GF-D8 (cell line): ENCODE data around the gene CST7.

Source experiments
- DNase-seq: peaks from one replicate; lab custom pipeline; 2025; lab: John Stamatoyannopoulos, UW

Gene CST7

DNA sequence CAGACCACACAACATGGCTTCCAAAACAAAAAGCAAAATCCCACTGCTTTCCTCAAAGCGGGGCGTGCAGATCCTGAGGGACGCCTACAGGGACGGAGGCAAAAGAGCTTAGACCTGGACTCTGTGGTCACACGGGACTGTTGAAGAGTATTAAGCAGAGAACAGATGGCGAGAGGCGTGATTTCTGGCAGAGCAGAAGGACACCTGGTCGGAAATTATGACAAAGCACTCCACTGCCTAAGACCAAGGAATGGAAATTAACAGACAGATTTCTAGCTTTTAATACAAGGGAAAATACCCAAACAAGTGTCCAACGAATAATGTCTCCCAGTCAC, 15.4 kb downstream of the CST7 start:
- no peak for DNase-seq

DNA sequence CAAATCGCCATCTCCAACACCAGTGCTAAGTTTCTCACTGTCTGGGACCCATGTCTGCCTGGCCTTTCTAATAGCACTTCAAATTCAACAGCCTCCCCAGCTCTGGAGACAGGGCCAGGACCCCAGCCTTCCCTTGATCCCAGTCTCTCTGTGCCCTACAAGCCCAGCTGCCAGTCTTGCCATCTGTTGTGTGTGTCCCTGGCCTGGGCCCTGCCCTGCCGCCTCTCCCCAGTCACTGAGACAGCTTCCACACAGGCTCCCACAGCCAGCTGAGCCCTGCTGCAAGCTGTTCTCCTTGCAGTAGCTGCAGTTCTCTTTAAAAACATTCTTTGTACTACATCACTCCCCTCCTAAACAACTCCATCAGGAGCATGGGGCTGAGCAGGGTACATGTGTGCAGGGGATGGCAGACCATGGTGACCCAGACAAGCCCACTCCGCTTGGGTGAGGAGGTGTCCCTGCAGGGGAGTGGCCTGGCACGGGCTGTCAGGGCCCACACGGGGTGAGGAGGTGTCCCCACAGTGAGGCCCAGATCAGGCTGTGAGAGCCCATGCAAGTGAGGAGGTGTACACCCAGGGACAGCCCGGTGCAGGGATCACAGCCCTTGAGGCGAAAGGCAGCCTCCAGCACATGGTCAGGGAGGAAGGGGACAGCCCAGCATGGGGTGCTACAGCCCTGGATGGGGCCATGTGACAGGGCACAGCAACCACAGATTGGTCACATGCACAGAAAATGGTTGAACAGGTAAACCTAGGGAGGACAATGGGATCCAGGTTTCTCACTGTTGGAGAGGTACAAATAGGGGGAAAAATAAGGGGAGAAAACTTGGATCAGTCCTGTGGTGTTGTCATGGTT, 16.2 kb downstream of the CST7 start:
- no peak for DNase-seq

DNA sequence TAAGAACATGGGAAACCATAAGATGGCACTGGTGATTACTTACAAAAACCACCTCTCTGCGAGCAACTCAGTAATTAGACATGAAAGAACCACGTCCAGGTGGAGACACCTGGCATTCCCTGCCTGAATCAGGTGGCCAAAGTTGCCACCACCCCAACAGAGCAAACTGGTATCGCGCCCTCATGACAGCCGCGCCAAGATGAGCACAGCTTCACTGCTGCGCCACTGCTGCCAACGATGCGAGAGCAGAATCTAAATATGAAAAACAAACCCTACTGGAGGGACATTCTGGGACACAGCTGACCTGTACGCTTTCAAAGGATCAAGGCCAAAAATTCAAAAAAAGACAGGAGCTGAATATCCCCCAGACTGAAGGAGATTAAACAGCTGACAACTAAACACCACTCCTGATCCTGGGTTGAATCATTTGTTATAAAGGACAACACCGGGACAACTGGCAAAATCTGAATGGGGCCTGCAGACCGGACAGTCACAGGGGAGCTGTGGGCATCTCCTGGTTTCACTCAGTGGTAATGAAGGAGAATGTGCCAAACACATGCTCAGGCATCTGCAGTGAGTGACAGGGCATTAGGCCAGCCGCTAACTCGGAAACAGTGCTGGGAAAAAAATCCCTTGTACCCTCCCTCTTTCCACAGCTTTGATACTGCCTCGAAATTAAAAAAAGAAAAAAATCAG, 17.4 kb downstream of the CST7 start:
- DNase-seq = no peak

DNA sequence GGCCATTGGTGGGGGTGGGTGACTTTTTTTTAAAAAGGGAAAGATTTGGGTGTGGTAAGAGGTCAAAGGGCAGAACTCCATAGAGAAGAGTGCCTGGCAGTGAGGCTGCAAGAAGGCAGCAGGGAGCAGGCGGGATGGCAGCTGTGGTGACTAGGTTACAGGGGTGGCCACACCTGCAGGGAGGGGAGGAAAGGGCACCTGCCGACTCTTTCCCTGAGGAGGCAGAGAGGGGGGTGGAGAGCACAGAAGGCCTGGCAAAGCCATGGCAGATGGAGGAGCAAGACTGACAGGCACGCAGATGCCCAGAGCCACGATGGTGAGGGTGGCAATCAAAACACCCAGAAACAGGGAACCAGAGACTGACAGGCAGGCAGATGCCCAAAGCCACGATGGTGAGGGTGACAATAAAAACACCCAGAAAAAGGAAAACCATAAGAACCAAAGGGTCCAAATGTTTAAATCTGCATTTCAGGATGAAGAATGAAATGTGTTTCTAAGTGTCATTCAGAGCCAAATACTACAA, 19.3 kb downstream of the CST7 start:
- DNase-seq = no peak

DNA sequence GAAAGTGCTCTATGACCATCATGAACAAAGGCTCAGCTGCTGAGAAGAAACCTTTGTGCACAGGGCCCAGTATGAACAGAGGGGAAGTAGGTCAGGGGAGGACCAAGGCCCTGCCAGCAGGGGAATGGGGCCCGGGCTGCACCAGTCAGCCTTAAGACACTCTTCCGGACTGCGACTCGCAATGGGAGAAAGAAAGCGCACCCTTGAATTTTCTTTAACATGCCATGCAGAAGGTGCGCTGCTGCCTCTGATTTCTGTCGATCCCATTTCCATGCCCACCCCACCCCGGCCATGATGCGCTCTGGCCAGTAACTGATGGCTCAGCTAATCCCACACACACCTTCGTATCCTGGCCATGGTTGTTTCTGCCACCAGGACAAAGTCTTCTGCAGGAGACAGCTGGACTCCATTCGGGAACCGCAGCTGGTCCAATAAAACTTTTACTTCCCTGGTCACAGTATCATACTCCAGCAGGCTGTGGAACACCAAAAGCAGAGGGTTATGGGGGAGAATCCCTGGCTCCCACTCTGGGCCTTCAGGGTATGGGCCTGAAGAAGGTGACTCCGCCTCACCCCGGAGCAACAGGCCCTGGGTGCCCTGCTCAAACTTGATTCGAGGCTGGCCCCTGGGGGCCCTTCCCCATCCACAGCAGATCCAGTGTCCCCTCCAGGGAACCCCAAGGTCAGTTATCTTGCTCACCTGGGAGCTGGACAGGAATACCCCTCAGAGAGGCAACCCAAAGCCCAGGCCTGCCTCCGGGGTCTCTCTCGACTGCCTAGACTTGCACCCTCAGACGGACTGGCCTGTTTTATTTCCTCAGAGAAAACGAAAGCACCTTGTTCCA, 20.3 kb downstream of the CST7 start:
- no peak for DNase-seq

DNA sequence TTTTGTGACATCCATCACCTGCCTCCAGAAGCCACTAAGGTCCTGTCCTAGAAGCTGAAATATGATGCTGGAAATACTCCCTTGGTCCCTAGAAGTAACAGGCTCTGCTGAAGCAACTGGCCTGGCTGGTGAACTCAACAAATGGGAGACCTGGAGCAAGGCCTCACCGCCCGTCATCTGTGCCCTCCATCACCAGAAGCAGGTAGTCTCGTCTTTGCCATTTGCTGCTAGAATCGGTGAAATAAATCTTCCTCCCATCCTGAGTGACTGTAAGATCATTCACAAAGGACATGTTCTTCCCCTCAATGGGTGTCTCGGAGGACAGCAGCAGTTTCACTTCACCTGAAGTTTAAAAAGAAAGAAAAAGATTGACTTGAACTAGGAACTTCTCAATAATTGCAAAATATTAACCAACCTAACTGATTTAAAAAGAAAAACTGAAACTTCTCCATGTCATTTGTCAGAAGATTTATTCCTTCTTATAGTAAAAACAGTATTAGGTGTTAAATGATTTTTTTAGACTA, 21.0 kb downstream of the CST7 start:
- no peak for DNase-seq

DNA sequence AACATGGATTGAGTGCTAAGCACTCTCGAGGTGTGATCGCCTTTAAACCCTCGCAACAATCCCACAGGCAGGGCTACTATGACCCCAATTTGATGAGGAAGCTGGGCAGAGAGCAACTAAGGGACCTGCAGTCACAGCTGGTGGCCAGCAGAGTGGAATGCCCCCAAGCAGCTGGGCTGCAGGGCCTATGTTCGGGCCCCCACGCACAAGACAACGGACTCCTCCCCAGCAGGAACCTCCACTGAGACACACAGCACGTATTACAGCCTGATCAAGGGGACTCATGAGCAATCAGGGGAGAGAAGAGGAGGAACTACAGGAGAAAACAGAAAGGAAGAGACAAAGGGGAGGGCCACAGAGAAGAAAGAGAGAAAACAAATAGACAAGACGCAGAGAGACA, 21.7 kb downstream of the CST7 start:
- DNase-seq = no peak

DNA sequence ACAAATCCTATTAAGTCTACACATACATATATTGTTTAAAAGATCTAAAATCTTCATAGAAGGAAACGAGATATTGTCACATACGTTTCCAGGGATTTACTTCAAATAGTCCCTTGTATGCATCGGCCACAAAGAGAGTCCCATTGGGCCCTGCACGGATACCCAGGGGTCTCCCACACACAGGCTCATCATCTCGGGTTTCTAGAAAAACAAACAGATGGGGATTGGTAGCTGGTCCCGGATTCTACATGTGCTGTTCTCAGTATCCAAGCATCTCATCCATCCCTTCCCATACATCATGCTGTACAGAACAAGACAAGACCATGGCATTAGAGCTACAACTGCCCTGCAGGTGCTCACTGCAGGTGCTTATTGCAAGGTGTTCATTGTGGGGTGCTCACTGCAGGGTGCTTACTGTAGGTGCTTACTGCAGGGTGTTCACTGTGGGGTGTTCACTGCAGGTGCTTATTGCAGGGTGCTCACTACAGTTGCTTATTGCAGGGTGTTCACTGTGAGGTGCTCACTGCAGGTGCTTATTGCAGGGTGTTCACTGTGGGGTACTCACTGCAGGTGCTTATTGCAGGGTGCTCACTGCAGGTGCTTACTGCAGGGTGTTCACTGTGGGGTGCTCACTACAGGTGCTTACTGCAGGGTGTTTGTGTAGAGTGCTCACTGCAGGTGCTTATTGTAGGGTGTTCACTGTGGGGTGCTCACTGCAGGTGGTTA, 22.5 kb downstream of the CST7 start:
- no peak for DNase-seq

DNA sequence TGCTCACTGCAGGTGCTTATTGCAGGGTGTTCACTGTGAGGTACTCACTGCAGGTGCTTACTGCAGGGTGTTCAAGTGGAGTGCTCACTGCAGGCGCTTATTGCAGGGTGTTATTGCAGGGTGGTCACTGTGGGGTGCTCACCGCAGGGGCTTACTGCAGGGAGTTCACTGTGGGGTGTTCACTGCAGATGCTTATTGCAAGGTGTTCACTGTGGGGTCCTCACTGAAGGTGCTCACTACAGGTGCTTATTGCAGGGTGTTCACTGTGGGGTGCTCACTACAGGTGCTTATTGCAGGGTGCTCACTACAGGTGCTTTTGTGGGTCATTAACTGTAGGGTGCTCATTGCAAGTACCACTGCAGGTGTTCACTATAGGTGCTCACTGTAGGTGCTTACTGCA, 23.3 kb downstream of the CST7 start:
- DNase-seq = no peak

DNA sequence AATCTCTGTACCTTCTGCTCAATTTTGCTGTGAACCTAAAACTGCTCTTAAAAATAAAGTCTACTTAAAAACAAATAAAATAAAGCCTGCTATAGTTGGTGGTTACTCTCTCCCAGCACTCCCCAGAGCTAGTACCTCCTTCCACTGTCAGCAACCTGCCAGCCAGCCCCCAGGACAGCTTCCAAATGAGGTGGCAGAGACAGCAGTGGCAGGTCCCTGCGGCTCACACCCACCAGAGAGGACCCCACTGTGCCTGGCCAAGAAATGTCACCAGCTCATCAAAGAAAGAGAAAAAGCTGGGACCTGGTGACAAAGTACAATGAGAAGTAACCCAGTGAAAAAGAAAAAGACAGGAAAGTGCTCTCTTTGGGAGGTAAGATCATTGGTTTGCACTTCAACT, 28.3 kb downstream of the CST7 start:
- DNase-seq = no peak

DNA sequence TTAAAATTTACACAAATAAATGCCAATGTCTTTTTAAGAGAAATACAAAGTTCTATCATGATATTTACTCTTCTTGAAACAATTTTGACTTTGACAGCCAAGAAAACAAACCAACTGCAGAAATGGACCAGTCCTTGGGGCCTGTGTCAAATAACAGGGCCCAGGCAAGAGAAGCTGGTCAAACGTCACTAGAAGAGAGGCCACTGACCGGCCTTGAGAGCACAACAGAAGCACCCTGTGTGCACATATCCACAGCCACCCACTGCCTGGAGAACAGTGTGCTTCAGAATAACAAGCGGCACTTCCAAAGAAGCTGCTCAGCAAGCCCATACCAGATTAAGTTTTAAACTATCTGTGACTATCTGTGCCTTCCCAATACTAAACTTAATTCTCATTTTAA, 28.7 kb downstream of the CST7 start:
- no peak for DNase-seq

DNA sequence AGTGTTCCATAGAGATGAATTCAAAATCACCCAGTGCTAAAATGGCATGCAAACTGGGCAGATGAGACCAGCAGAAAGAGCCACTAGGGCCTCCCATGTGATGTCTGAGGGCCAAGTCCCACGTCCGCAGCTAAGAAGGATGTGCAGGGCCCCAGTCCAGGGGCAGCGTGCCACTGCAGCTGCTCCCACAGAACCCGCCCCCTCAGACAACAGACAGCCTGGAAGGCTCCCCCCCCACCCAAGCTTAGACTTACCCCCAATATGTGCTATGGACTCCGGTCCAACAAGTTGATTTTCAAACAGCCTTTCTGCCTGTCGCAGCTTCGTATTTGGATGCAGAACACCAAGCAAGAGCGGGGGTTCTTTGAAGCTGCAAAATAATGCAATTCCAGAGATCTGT, 29.4 kb downstream of the CST7 start:
- DNase-seq = no peak

DNA sequence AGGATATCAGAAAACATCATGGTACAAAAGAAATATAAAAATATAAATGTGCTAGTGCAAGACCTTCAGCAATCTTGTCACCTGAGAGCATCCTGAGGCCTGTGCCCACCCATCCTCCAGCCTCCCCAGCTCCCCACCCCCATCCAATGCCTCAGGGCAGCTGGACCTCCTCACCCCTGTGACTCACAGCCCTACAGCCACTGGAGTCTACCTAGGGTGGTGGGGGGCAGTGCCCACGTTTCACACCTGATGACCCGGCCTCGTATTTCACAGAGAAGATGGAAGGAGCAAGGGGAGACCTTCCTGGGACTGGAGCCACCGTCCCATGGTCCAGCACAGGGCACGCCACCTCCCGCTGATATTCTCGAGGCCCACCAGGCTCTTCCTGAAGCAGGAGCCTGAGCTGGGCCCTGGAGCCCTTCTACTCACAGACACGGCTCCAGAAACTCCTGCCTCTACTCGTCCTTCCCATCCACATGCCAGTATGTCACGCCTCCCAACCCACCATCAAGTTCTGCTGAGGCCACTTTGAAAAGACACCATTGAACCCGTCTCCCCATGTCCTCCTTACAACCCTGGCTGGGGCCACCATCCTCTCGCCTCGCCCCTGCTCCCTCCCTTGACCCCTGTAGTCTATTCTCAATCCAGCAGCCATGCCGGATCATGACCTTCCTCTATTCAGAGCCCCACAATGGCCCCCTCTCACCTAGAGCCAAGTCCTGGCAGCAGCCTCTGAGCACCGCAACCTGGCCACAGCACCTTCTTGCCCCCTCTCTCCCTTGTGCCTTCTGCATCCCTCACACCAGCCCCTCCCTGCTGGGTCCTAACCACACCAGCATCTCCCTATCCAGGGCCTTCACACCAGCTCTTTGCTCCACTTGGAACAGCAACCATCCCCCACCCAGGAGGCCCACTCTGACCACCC, 30.2 kb downstream of the CST7 start:
- DNase-seq = no peak

DNA sequence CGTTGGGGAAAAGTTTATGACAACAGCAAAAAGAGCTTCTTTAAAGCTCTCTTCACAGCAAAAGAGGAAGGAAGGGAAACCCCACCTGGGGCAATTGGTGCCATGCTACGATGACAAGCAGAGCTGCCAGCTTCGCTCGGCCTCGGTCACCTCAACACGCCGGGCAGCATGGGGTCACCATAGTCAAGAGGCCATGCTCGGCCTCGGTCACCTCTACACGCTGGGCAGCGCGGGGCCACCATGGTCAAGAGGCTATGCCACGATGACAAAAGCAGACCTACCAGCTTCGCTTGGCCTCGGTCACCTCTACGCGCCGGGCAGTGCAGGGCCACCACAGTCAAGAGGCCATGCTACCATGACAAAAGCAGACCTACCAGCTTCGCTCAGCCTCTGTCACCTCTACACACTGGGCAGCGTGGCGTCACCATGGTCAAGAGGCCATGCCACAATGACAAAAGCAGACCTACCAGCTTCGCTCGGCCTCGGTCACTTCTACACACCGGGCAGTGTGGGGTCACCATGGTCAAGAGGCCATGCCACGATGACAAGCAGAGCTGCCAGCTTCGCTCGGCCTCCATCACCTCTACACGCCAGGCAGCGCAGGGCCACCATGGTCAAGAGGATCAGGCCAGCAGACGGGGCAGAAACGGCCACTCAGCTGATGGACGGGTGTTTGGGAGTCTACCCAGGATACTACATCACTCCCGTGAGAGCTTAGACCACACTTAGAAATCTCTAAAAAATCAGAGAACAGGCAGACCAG, 31.4 kb downstream of the CST7 start:
- no peak for DNase-seq

DNA sequence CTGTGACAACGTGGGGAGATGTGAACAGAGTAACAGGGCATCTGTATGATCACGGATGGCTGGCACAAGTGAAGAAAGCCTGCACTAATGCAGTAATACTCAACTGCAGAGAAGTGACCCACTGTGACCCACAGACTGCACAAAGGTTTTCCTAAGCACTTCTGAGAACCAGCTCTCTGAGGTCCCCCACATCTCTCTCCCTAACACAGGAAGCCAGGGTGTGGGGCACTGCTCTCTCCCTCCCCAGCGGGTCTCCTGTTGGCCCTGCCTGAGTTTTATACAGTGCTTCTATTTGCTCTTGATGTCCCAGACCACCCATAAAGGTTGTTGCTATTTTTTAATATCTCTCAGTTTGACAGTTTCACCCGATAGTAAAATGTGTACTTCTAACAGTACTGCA, 32.2 kb downstream of the CST7 start:
- no peak for DNase-seq

DNA sequence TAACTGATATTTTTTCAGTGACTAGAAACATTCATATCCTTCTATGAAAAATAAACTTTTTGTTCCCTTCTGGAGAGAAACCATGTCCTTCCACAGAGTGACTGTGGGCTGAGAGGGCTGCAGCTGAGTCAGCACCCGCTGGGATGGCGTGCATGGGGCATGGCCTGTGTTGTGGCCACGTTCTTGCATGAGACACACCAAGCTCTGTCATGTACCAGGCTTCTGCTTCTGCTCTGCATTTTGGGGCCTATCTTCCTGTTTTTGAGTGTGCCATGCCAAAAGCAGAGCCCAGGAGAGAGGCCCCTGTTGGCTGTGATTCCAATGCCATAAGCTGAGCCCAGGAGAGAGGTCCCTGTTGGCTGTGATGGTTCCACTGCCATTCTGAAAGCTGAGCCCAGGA, 32.7 kb downstream of the CST7 start:
- no peak for DNase-seq

DNA sequence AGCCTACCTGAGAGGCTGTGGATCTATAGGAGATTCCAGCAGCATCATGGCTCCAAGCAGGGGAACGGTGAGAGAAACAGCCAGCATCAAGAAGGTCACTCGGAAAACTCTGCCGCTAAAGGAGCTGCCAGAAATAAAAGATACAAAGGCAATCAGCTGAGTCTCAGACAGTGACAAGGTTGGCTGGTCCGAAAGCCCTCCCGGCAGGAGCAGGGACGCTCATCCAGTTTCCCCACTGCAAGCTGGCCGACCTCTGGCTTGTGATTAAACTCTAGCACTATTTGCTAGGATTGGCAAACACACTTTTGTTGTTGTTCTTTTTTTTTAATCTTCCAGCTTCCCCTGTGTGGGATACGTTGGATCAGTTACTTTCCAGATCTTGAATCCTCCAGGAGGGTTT, 34.8 kb downstream of the CST7 start:
- no peak for DNase-seq

DNA sequence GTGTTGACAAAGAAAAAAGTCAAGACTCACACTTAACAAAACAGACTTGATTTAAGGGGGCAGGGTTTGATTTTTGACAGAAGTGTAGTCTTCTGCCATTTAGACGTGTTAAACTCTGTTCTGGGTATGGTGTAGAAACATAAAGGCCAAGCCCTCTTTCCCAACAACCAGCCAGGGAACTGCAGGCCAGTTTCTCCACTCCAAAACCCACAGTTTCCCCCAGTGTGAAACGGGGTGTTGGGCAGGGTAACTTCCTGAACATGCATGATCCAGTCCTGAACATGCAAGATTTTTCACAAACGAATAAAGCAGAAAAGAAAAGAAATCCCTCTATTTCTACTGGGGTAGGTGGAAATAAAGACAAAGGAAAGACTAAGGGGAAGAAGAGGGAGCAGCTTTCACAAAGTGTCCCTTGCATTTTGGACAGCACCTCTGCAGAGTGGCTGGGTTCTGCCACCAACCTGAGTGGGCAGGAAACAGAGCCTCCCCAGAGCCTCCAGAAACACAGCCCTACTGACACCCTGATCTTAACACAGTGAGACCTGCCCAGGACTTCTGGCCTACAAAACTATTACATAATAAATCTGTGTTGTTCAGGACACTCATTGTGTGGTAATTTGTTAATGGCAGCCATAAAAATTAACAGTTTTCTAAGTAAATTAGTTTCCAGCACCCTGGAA, 36.0 kb downstream of the CST7 start:
- peak; percentile 63 for DNase-seq

DNA sequence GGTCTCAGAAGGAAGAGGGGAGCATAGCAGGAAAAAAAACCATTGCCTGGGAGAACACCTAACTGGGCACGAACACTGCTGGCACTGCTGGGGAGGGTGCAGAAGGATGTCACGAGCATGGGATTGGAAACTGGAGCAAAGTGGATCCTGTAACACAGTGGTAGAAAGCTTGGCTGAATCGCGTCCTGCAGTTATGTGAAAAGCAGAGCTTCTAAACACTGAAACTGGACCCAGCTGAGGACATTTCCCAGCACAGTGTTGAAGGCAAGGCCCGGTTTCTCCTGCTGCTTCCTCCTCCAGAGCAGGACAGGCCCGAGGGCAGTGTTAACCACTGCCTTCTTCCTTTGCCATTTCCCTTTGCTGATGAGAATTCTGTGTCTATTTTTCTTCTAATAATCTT, 36.7 kb downstream of the CST7 start:
- no peak for DNase-seq
